GM12865 (cell line): ENCODE data around the gene INAVA.
"Not testable (repeated sequence)": the region's sequence is repeated elsewhere in the genome, so short reads cannot be mapped to it uniquely, and the experiment has no call there.

ENCODE experiments used
- DNase-seq: peaks from one replicate; pipeline ENCODE4 v3.0.0; 2010; ENCODE audit warnings: low read depth
- H3K4me3 ChIP-seq: 2 replicates; pipeline ENCODE4 v1.5.1; 2011; ENCODE audit warnings: mild to moderate bottlenecking, low read depth, low read length, control low read depth
- CTCF ChIP-seq: IDR thresholded peaks from 2 replicates; pipeline ENCODE4 v1.5.1; 2011; ENCODE audit warnings: low read length, control low read depth, low read depth, inconsistent platforms; ENCODE audit not compliant: insufficient read depth; ENCODE audit errors: missing control alignments

Gene INAVA

GRCh38 chr1:200907611-200908097 is 13.0 kb downstream of the INAVA start:
- peak; percentile 54 for DNase-seq
- H3K4me3 ChIP-seq, result no peak overlapping the region
- TF ChIP-seq CTCF, result no peak

GRCh38 chr1:200908191-200908868 is 13.6 kb downstream of the INAVA start:
- no peak for DNase-seq
- no peak for TF ChIP-seq CTCF

GRCh38 chr1:200909071-200909470 is 14.4 kb downstream of the INAVA start:
- TF ChIP-seq CTCF, result no peak

More at GRCh38 chr1:200908191-200908868, 13.6 kb downstream of the INAVA start:
- no peak overlapping the region for H3K4me3 ChIP-seq

GRCh38 chr1:200909757-200910239 is 15.1 kb downstream of the INAVA start:
- no peak overlapping the region for H3K4me3 ChIP-seq
- no peak for TF ChIP-seq CTCF
- no peak for DNase-seq

More at GRCh38 chr1:200909071-200909470, 14.4 kb downstream of the INAVA start:
- no peak overlapping the region for H3K4me3 ChIP-seq
- DNase-seq, result no peak

- no peak overlapping the region for H3K4me3 ChIP-seq
- no peak for DNase-seq
Measured at GRCh38 chr1:200911361-200911760, 16.7 kb downstream of the INAVA start.

GRCh38 chr1:200911936-200912335 is 17.2 kb downstream of the INAVA start:
- DNase-seq, H3K4me3 ChIP-seq: not testable (repeated sequence)

More at GRCh38 chr1:200911361-200911760, 16.7 kb downstream of the INAVA start:
- TF ChIP-seq CTCF, result no peak

- no peak for DNase-seq
- no peak for TF ChIP-seq CTCF
- no peak overlapping the region for H3K4me3 ChIP-seq
Measured at GRCh38 chr1:200912737-200913407, 18.2 kb downstream of the INAVA start.
